Measurements from ENCODE around the gene SHISA9.

DNA sequence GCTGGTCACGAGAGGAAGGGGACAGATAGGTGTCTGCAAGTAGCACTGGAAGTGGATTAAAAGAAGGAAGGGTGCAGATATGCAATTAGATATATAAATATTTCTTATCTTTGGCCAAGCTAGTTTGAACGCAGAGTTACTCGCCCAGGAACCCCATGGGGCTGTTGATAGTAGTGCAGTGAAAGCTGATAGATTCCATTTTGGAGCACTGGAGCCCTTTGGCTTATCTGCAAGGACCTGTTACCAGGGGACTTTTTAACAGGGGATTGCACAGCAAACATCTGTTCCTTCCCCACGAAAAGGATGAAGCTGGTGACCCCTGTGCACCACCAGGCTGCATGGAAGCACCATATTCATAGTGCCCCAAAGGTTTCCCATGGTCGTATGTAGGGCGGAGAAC lies 218.7 kb downstream of the SHISA9 start:
- TF ChIP-seq POLR2A (IDR thresholded peaks at IDR 0.05) (no peak), POLR2AphosphoS5 (IDR thresholded peaks at IDR 0.05) (no peak)

All from prostate gland (tissue), 1 donor.